ENCODE results near the gene PAM. TPM values are rescaled to one million over a fixed set of nuclear protein-coding genes. Genes with fewer than 3 reads are reported as not detected.

PAM gene
- total and polyA plus RNA-seq, 2 of the 13 experiments (the other 11 are each of a cell fraction or from before 2014, with no cell fraction given): 20.2 to 79.1 TPM

- H4K20me1 ChIP-seq (ENCODE audit: insufficient read depth, low read length): no peaks in the 10 kb centered on the region
- POLR2A ChIA-PET: no interaction called here
- CTCF ChIA-PET (ENCODE audit: low intra/inter-chr PET ratio, low total read pairs): no interaction called here
- TF ChIP-seq ELF4 (CRISPR knock-in tag; IDR thresholded peaks at IDR 0.05; ENCODE audit: borderline replicate concordance) (no peak), WIZ (CRISPR knock-in tag; IDR thresholded peaks at IDR 0.05) (no peak), ARID4A (CRISPR knock-in tag; IDR thresholded peaks at IDR 0.05; ENCODE audit: borderline replicate concordance) (no peak), TCF7L2 (IDR thresholded peaks at IDR 0.05; ENCODE audit: low read depth, low read length) (no peak), MAFG (CRISPR knock-in tag; IDR thresholded peaks at IDR 0.05) (no peak), ZNF256 (CRISPR knock-in tag; conservative IDR thresholded peaks at IDR 0.05) (no peak), PBX2 (CRISPR knock-in tag; IDR thresholded peaks at IDR 0.05) (no peak), ZNF746 (CRISPR knock-in tag; IDR thresholded peaks at IDR 0.05) (no peak), MXD3 (CRISPR knock-in tag; IDR thresholded peaks at IDR 0.05) (no peak), CHD2 (IDR thresholded peaks at IDR 0.05; ENCODE audit: low read depth, low read length) (no peak)
- in situ Hi-C loops (cut with HindIII; ENCODE audit: extremely low pct_ligation_motif_present, low pct_unique_long_range_greater_than_20kb): no loop called here
- H3K36me3 ChIP-seq (replicated peaks in 1 of 2; ENCODE audit: control insufficient read depth in 1 of 2, insufficient read depth in 2 of 2, low read length in 2 of 2): no peaks in the 10 kb centered on the region
- no peak overlapping the region for H3K4me2 ChIP-seq (ENCODE audit: low read depth, low read length)
- H3K4me3 ChIP-seq (replicated peaks in 1 of 3; ENCODE audit: insufficient read depth in 1 of 3, low read depth in 2 of 3, low read length in 3 of 3): no peak overlapping the region
- H3K27ac ChIP-seq (ENCODE audit: extremely low read length, insufficient read depth, low read length): no peak overlapping the region
- peaks cover 7% of the 10 kb centered on the region; the same call in 1 of the 2 replicates for H3K4me1 ChIP-seq (ENCODE audit: insufficient read depth, low read length)
- 0 out of 5 replicates have a peak, but pooled peaks cover 0 to 3% of the 10 kb centered on the region in 2 experiments for H3K27me3 ChIP-seq (ENCODE audit: control insufficient read depth in 1 of 2, insufficient read depth in 2 of 2, low read length in 2 of 2)
- no peak overlapping the region for H3K9ac ChIP-seq (ENCODE audit: insufficient read depth, low read depth, low read length)
- no peaks in the 10 kb centered on the region for H3K79me2 ChIP-seq (ENCODE audit: insufficient read depth, low read length)
- no peaks in the 10 kb centered on the region for H3K9me3 ChIP-seq (ENCODE audit: low read length)
- 18% methylated on average over 7 of the region's 7 CpGs for WGBS (ENCODE audit: low lambda C conversion rate)
- no peak for ATAC-seq
- no TSS peak for BruUV-seq (replicated peaks)
- intact Hi-C loops (cut with micrococcal nuclease; ENCODE audit: unreplicated experiment): no loop called here
- no peak for DNase-seq (ENCODE audit: low spot score)
- H2AFZ ChIP-seq (ENCODE audit: low read length): no peak overlapping the region
- FAIRE-seq: no peak
These were observed 17.2 kb upstream of the PAM start for GRCh38 chr5:102737805-102738469.
